HEK293 (cell line): ENCODE results near the gene OR10AD1.
A peak's percentile ranks its signal among the peaks of the same experiment; 100 is the strongest.

Experiments used
- EGR2 ChIP-seq: fragments of 450-650 bp; formaldehyde crosslinking; IDR thresholded peaks from 2 replicates; pipeline ENCODE4 v1.5.1; 2016; ENCODE audit warnings: low read depth, missing biosample characterization, missing genetic modification characterization
- GLI2 ChIP-seq: fragments of 450-650 bp; formaldehyde crosslinking; IDR thresholded peaks from 2 replicates; pipeline ENCODE4; 2017; ENCODE audit warnings: missing biosample characterization, missing genetic modification characterization, low read depth, borderline replicate concordance
- KLF7 ChIP-seq: fragments of 450-650 bp; formaldehyde crosslinking; IDR thresholded peaks from 2 replicates; pipeline ENCODE4 v1.5.1; 2016; ENCODE audit warnings: missing biosample characterization, missing genetic modification characterization, borderline replicate concordance
- MYNN ChIP-seq: fragments of 450-650 bp; formaldehyde crosslinking; IDR thresholded peaks from 2 replicates; pipeline ENCODE4 v1.5.1; 2016; ENCODE audit warnings: missing biosample characterization, missing genetic modification characterization, borderline replicate concordance
- MZF1 ChIP-seq: fragments of 450-650 bp; formaldehyde crosslinking; IDR thresholded peaks from 2 replicates; pipeline ENCODE4 v1.5.1; 2017; ENCODE audit warnings: missing biosample characterization, missing genetic modification characterization, borderline replicate concordance
- SCRT2 ChIP-seq: fragments of 450-650 bp; formaldehyde crosslinking; IDR thresholded peaks from 2 replicates; pipeline ENCODE4 v1.5.1; 2016; ENCODE audit warnings: missing biosample characterization, missing genetic modification characterization
- SP2 ChIP-seq: fragments of 450-650 bp; formaldehyde crosslinking; IDR thresholded peaks from 2 replicates; pipeline ENCODE4 v1.5.1; 2016; ENCODE audit warnings: missing biosample characterization, missing genetic modification characterization
- WT1 ChIP-seq: fragments of 450-650 bp; formaldehyde crosslinking; IDR thresholded peaks from 2 replicates; pipeline ENCODE4 v1.5.1; 2016; ENCODE audit warnings: missing biosample characterization, missing genetic modification characterization
- YY2 ChIP-seq: fragments of 450-650 bp; formaldehyde crosslinking; IDR thresholded peaks from 2 replicates; pipeline ENCODE4 v1.5.1; 2016; ENCODE audit warnings: missing biosample characterization, missing genetic modification characterization
- ZBTB1 ChIP-seq: fragments of 450-650 bp; formaldehyde crosslinking; IDR thresholded peaks from 2 replicates; pipeline ENCODE4 v1.5.1; 2016; ENCODE audit warnings: missing biosample characterization, missing genetic modification characterization
- ZEB2 ChIP-seq: fragments of 450-650 bp; formaldehyde crosslinking; IDR thresholded peaks from 2 replicates; pipeline ENCODE4 v1.5.1; 2016; ENCODE audit warnings: missing biosample characterization, missing genetic modification characterization
- ZNF23 ChIP-seq: fragments of 450-650 bp; formaldehyde crosslinking; IDR thresholded peaks from 2 replicates; pipeline ENCODE4 v1.5.1; 2016; ENCODE audit warnings: missing biosample characterization, missing genetic modification characterization, borderline replicate concordance
- ZNF26 ChIP-seq: fragments of 450-650 bp; formaldehyde crosslinking; IDR thresholded peaks from 2 replicates; pipeline ENCODE4 v1.5.1; 2016; ENCODE audit warnings: missing biosample characterization, missing genetic modification characterization
- ZNF266 ChIP-seq: fragments of 450-650 bp; formaldehyde crosslinking; IDR thresholded peaks from 2 replicates; pipeline ENCODE4 v1.5.1; 2016; ENCODE audit warnings: missing biosample characterization, missing genetic modification characterization, low read depth
- ZNF366 ChIP-seq: fragments of 450-650 bp; formaldehyde crosslinking; conservative IDR thresholded peaks from 2 replicates; pipeline ENCODE4 v1.5.1; 2016; ENCODE audit warnings: missing biosample characterization, missing genetic modification characterization
- ZNF433 ChIP-seq: fragments of 450-650 bp; formaldehyde crosslinking; IDR thresholded peaks from 2 replicates; pipeline ENCODE4 v1.5.1; 2016; ENCODE audit warnings: missing biosample characterization, missing genetic modification characterization, low read depth
- ZNF473 ChIP-seq: fragments of 450-650 bp; formaldehyde crosslinking; IDR thresholded peaks from 2 replicates; pipeline ENCODE4 v1.5.1; 2017; ENCODE audit warnings: missing biosample characterization, missing genetic modification characterization
- ZNF529 ChIP-seq: fragments of 450-650 bp; formaldehyde crosslinking; IDR thresholded peaks from 2 replicates; pipeline ENCODE4 v1.5.1; 2017; ENCODE audit warnings: missing genetic modification characterization, missing biosample characterization; ENCODE audit not compliant: insufficient replicate concordance
- ZNF548 ChIP-seq: fragments of 450-650 bp; formaldehyde crosslinking; IDR thresholded peaks from 2 replicates; pipeline ENCODE4 v1.5.1; 2016; ENCODE audit warnings: missing biosample characterization, missing genetic modification characterization
- ZNF555 ChIP-seq: fragments of 450-650 bp; formaldehyde crosslinking; conservative IDR thresholded peaks from 2 replicates; pipeline ENCODE4 v1.5.1; 2017; ENCODE audit warnings: missing biosample characterization, mild to moderate bottlenecking, missing genetic modification characterization, inconsistent platforms
- ZNF585B ChIP-seq: fragments of 450-650 bp; formaldehyde crosslinking; IDR thresholded peaks from 2 replicates; pipeline ENCODE4 v1.5.1; 2016; ENCODE audit warnings: missing biosample characterization, missing genetic modification characterization
- ZNF610 ChIP-seq: fragments of 450-650 bp; formaldehyde crosslinking; IDR thresholded peaks from 2 replicates; pipeline ENCODE4 v1.5.1; 2016; ENCODE audit warnings: missing biosample characterization, missing genetic modification characterization, borderline replicate concordance
- ZNF621 ChIP-seq: fragments of 450-650 bp; formaldehyde crosslinking; IDR thresholded peaks from 2 replicates; pipeline ENCODE4 v1.5.1; 2017; ENCODE audit warnings: missing biosample characterization, missing genetic modification characterization
- ZNF664 ChIP-seq: fragments of 450-650 bp; formaldehyde crosslinking; IDR thresholded peaks from 2 replicates; pipeline ENCODE4 v1.5.1; 2016; ENCODE audit warnings: missing biosample characterization, missing genetic modification characterization
- ZNF701 ChIP-seq: fragments of 450-650 bp; formaldehyde crosslinking; IDR thresholded peaks from 2 replicates; pipeline ENCODE4 v1.5.1; 2016; ENCODE audit warnings: missing biosample characterization, missing genetic modification characterization
- ZNF768 ChIP-seq: fragments of 450-650 bp; formaldehyde crosslinking; IDR thresholded peaks from 2 replicates; pipeline ENCODE4 v1.5.1; 2018; ENCODE audit warnings: missing biosample characterization, mild to moderate bottlenecking, missing genetic modification characterization
- ZNF837 ChIP-seq: fragments of 450-650 bp; formaldehyde crosslinking; IDR thresholded peaks from 2 replicates; pipeline ENCODE4 v1.5.1; 2016; ENCODE audit warnings: missing biosample characterization, missing genetic modification characterization
- ZSCAN23 ChIP-seq: fragments of 450-650 bp; formaldehyde crosslinking; IDR thresholded peaks from 2 replicates; pipeline ENCODE4 v1.5.1; 2016; ENCODE audit warnings: missing biosample characterization, missing genetic modification characterization
- TF ChIP-seq, protein P1 (sequence below): fragments of 450-650 bp; formaldehyde crosslinking; IDR thresholded peaks from 2 replicates; pipeline ENCODE4 v1.5.1; 2017; ENCODE audit warnings: missing biosample characterization, missing genetic modification characterization
- TF ChIP-seq, protein P2 (sequence below): fragments of 450-650 bp; formaldehyde crosslinking; IDR thresholded peaks from 2 replicates; pipeline ENCODE4 v1.5.1; 2016; ENCODE audit warnings: missing biosample characterization, missing genetic modification characterization
- TF ChIP-seq, protein P3 (sequence below): fragments of 450-650 bp; formaldehyde crosslinking; IDR thresholded peaks from 2 replicates; pipeline ENCODE4 v1.5.1; 2016; ENCODE audit warnings: missing biosample characterization, missing genetic modification characterization
- TF ChIP-seq, protein P4 (sequence below): fragments of 450-650 bp; formaldehyde crosslinking; IDR thresholded peaks from 2 replicates; pipeline ENCODE4 v1.5.1; 2017; ENCODE audit warnings: missing biosample characterization, missing genetic modification characterization

OR10AD1 gene

GRCh38 chr12:48157018-48157888, 45.8 kb downstream of the OR10AD1 start, which contains the start of gene ASB8 (continued):
- TF ChIP-seq SCRT2 (tag by site-specific recombination) (peak; percentile 54), ZNF266 (tag by site-specific recombination) (no peak), ZNF548 (tag by site-specific recombination) (no peak), ZNF473 (tag by site-specific recombination) (no peak), ZSCAN23 (tag by site-specific recombination) (no peak), ZNF23 (tag by site-specific recombination) (no peak), KLF7 (tag by site-specific recombination) (no peak), WT1 (tag by site-specific recombination) (peak; percentile 47; the same call in 1 of the 2 replicates), ZEB2 (tag by site-specific recombination) (peak; percentile 92), ZNF529 (no peak), ZNF555 (tag by site-specific recombination) (no peak), ZBTB1 (tag by site-specific recombination) (peak; percentile 60; the same call in 1 of the 2 replicates), ZNF837 (tag by site-specific recombination) (no peak), ZNF701 (tag by site-specific recombination) (no peak), SP2 (tag by site-specific recombination) (peak; percentile 85), ZNF768 (no peak), ZNF366 (tag by site-specific recombination) (no peak), ZNF610 (0 out of 2 replicates have a peak, but pooled peaks have one; percentile 19), MYNN (no peak), MZF1 (0 out of 2 replicates have a peak, but pooled peaks have one; percentile 22), YY2 (tag by site-specific recombination) (no peak), ZNF433 (no peak), GLI2 (tag by site-specific recombination) (no peak), ZNF26 (tag by site-specific recombination) (no peak), ZNF621 (no peak), ZNF585B (no peak), EGR2 (peak; percentile 8; the same call in 1 of the 2 replicates), ZNF664 (tag by site-specific recombination) (no peak)
- TF ChIP-seq, protein P1, sequence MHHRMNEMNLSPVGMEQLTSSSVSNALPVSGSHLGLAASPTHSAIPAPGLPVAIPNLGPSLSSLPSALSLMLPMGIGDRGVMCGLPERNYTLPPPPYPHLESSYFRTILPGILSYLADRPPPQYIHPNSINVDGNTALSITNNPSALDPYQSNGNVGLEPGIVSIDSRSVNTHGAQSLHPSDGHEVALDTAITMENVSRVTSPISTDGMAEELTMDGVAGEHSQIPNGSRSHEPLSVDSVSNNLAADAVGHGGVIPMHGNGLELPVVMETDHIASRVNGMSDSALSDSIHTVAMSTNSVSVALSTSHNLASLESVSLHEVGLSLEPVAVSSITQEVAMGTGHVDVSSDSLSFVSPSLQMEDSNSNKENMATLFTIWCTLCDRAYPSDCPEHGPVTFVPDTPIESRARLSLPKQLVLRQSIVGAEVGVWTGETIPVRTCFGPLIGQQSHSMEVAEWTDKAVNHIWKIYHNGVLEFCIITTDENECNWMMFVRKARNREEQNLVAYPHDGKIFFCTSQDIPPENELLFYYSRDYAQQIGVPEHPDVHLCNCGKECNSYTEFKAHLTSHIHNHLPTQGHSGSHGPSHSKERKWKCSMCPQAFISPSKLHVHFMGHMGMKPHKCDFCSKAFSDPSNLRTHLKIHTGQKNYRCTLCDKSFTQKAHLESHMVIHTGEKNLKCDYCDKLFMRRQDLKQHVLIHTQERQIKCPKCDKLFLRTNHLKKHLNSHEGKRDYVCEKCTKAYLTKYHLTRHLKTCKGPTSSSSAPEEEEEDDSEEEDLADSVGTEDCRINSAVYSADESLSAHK (tag by site-specific recombination) = no peak
- TF ChIP-seq, protein P2, sequence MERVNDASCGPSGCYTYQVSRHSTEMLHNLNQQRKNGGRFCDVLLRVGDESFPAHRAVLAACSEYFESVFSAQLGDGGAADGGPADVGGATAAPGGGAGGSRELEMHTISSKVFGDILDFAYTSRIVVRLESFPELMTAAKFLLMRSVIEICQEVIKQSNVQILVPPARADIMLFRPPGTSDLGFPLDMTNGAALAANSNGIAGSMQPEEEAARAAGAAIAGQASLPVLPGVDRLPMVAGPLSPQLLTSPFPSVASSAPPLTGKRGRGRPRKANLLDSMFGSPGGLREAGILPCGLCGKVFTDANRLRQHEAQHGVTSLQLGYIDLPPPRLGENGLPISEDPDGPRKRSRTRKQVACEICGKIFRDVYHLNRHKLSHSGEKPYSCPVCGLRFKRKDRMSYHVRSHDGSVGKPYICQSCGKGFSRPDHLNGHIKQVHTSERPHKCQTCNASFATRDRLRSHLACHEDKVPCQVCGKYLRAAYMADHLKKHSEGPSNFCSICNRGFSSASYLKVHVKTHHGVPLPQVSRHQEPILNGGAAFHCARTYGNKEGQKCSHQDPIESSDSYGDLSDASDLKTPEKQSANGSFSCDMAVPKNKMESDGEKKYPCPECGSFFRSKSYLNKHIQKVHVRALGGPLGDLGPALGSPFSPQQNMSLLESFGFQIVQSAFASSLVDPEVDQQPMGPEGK (tag by site-specific recombination) = peak; percentile 97
- TF ChIP-seq, protein P3, sequence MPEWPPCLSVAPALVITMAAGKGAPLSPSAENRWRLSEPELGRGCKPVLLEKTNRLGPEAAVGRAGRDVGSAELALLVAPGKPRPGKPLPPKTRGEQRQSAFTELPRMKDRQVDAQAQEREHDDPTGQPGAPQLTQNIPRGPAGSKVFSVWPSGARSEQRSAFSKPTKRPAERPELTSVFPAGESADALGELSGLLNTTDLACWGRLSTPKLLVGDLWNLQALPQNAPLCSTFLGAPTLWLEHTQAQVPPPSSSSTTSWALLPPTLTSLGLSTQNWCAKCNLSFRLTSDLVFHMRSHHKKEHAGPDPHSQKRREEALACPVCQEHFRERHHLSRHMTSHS (tag by site-specific recombination) = no peak
- TF ChIP-seq, protein P4, sequence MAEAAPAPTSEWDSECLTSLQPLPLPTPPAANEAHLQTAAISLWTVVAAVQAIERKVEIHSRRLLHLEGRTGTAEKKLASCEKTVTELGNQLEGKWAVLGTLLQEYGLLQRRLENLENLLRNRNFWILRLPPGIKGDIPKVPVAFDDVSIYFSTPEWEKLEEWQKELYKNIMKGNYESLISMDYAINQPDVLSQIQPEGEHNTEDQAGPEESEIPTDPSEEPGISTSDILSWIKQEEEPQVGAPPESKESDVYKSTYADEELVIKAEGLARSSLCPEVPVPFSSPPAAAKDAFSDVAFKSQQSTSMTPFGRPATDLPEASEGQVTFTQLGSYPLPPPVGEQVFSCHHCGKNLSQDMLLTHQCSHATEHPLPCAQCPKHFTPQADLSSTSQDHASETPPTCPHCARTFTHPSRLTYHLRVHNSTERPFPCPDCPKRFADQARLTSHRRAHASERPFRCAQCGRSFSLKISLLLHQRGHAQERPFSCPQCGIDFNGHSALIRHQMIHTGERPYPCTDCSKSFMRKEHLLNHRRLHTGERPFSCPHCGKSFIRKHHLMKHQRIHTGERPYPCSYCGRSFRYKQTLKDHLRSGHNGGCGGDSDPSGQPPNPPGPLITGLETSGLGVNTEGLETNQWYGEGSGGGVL (tag by site-specific recombination) = peak; percentile 54; the same call in 1 of the 2 replicates
